ENCODE measurements around the gene VPS8. TPM values are rescaled to one million over a fixed set of nuclear protein-coding genes. Genes with fewer than 3 reads are reported as not detected.

Gene VPS8
- total and polyA plus RNA-seq, 2 of the 8 experiments (the other 6 are each of a cell fraction or from before 2014, with no cell fraction given) = 13.0 to 41.0 TPM

GRCh38 chr3:185030399-185030798 lies 218.4 kb downstream of the VPS8 start (continued):
- TF ChIP-seq EZH2 (IDR thresholded peaks at IDR 0.05; ENCODE audit: low read depth, low read length, severe bottlenecking) = no peak
- TF ChIP-seq TBP (IDR thresholded peaks at IDR 0.05; ENCODE audit: low read depth, low read length) = no peak
- TF ChIP-seq MAFK (IDR thresholded peaks at IDR 0.05; ENCODE audit: low read depth, low read length) = no peak
- TF ChIP-seq SUZ12 (IDR thresholded peaks at IDR 0.05; ENCODE audit: low read length) = no peak
- TF ChIP-seq, protein P1, sequence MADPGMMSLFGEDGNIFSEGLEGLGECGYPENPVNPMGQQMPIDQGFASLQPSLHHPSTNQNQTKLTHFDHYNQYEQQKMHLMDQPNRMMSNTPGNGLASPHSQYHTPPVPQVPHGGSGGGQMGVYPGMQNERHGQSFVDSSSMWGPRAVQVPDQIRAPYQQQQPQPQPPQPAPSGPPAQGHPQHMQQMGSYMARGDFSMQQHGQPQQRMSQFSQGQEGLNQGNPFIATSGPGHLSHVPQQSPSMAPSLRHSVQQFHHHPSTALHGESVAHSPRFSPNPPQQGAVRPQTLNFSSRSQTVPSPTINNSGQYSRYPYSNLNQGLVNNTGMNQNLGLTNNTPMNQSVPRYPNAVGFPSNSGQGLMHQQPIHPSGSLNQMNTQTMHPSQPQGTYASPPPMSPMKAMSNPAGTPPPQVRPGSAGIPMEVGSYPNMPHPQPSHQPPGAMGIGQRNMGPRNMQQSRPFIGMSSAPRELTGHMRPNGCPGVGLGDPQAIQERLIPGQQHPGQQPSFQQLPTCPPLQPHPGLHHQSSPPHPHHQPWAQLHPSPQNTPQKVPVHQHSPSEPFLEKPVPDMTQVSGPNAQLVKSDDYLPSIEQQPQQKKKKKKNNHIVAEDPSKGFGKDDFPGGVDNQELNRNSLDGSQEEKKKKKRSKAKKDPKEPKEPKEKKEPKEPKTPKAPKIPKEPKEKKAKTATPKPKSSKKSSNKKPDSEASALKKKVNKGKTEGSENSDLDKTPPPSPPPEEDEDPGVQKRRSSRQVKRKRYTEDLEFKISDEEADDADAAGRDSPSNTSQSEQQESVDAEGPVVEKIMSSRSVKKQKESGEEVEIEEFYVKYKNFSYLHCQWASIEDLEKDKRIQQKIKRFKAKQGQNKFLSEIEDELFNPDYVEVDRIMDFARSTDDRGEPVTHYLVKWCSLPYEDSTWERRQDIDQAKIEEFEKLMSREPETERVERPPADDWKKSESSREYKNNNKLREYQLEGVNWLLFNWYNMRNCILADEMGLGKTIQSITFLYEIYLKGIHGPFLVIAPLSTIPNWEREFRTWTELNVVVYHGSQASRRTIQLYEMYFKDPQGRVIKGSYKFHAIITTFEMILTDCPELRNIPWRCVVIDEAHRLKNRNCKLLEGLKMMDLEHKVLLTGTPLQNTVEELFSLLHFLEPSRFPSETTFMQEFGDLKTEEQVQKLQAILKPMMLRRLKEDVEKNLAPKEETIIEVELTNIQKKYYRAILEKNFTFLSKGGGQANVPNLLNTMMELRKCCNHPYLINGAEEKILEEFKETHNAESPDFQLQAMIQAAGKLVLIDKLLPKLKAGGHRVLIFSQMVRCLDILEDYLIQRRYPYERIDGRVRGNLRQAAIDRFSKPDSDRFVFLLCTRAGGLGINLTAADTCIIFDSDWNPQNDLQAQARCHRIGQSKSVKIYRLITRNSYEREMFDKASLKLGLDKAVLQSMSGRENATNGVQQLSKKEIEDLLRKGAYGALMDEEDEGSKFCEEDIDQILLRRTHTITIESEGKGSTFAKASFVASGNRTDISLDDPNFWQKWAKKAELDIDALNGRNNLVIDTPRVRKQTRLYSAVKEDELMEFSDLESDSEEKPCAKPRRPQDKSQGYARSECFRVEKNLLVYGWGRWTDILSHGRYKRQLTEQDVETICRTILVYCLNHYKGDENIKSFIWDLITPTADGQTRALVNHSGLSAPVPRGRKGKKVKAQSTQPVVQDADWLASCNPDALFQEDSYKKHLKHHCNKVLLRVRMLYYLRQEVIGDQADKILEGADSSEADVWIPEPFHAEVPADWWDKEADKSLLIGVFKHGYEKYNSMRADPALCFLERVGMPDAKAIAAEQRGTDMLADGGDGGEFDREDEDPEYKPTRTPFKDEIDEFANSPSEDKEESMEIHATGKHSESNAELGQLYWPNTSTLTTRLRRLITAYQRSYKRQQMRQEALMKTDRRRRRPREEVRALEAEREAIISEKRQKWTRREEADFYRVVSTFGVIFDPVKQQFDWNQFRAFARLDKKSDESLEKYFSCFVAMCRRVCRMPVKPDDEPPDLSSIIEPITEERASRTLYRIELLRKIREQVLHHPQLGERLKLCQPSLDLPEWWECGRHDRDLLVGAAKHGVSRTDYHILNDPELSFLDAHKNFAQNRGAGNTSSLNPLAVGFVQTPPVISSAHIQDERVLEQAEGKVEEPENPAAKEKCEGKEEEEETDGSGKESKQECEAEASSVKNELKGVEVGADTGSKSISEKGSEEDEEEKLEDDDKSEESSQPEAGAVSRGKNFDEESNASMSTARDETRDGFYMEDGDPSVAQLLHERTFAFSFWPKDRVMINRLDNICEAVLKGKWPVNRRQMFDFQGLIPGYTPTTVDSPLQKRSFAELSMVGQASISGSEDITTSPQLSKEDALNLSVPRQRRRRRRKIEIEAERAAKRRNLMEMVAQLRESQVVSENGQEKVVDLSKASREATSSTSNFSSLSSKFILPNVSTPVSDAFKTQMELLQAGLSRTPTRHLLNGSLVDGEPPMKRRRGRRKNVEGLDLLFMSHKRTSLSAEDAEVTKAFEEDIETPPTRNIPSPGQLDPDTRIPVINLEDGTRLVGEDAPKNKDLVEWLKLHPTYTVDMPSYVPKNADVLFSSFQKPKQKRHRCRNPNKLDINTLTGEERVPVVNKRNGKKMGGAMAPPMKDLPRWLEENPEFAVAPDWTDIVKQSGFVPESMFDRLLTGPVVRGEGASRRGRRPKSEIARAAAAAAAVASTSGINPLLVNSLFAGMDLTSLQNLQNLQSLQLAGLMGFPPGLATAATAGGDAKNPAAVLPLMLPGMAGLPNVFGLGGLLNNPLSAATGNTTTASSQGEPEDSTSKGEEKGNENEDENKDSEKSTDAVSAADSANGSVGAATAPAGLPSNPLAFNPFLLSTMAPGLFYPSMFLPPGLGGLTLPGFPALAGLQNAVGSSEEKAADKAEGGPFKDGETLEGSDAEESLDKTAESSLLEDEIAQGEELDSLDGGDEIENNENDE (IDR thresholded peaks at IDR 0.05; ENCODE audit: insufficient replicate concordance, low read length) = no peak
